COLO829 (cell line): Measurements from ENCODE around the gene TMEM54.
"Not testable (repeated sequence)": the region's sequence is repeated elsewhere in the genome, so short reads cannot be mapped to it uniquely, and the experiment has no call there.

Experiments
- DNase-seq: peaks from one replicate; pipeline ENCODE4 v3.0.0; 2012; ENCODE audit warnings: low spot score

The TMEM54 gene

DNA sequence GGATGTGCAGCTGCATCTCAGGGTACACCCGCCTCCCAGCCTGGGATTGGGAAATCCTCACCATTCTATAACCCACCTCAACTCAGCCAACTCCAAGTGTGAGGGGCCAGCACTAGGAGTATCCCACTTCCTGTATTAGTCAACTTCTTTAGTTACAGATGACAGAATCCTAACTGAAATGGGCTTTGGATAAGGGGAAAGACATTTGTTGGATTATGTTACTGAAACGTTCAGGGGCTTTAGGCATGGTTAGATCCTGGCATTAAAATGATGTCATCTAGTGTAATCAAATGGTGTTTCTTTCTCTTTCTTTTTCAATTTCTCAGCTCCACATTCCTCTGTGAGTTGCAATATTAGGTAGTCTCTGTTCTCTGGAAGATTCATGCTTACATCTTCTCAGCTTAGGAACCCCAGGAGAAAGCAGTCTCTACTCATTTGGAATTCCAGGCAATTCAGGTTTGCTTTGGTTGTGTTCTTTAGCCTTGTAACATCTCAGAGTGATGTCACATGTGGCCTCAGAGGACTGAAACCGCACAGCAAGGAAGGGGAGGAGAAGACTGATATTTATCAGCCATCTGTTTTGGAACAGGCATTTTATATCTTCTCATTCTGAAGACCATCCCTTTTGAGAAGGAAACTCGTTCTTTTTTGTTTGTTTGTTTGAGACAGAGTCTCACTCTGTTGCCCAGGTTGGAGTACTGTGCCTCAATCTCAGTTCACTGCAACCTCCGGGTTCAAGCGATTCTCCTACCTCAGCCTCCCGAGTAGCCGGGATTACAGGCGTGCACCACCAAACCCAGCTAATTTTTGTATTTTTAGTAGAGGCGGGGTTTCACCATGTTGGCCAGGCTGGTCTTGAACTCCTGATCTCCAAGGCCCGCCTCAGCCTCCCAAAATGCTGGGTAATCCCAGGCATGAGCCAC is 18.9 kb upstream of the TMEM54 start:
- no peak for DNase-seq

- no peak for DNase-seq
Measured at GRCh38 chr1:32918179-32918578, 17.0 kb upstream of the TMEM54 start.

DNA sequence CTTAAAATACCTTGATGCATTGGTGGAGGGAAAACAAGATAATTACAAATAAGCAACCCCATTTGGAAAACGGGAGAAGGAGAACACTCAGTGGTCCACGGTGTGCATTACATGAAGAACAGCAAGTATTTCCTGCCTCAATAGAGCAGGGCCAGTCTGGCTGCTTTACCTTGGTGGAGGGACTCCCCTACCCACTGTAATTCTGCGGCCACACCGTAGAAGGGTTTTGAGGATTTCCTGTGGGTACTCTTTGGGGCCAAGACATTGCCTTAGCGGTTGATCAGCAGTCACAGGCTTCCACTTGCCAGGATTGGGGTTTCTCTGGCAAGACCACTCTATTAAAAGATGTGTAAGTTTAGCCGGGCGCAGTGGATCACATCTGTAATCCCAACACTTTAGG is 16.3 kb upstream of the TMEM54 start:
- DNase-seq: no peak

DNA sequence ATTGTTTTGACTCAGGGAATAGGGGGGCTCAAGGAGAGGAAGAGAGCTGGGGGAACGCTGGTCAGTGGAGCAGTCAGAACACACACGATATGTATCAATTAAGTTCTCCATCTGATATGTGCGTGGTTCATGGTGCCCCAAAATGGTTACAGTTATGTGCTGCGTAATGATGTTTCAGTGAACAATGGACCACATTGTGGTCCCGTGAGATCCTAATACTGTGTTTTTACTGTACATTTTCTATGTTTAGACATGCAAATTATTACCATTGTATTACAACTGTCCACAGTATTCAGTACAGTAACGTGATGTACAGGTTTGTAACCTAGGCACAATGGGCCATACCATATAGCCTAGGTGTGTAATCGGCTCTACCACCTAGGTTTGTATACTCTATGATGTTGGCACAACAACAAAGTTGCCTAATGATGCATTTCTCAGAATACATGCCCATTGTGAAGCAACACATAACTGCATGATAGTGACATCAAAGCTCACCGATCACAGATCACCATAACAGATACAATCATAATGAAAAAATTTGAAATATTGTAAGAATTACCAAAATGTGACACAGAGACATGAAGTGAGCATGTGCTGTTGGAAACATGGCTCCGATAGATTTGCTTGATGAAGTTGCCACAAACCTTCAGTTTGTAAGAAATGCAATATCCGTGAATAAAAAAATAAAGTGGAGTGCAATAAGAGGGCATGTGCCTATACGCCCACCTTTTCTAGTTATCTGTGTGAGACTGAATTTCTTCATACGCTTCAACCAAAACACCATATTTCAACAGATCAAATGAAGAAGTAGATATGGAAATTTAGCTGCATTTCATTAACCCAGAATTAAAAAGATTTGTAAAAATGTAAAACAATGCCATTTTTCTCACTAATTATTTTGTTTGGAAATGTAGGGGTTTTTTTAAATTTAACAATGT is 14.8 kb upstream of the TMEM54 start:
- DNase-seq: no peak

DNA sequence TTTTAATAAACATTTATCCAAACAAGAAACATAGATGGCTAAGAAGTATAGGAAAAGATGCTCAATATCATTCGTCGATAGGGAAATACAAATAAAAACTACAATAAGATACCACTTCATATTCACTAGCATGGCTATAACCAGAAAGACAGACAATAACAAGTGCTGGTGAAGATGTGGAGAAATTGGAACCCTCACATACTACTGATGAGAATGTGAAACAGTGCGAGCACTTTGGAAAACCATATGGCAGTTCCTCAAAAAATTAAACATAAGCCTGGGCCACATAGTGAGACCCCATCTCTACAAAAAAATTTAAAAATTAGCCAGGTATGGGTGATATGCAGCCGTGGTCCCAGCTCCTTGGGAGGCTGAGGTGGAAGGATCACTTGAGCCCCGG is 9.1 kb upstream of the TMEM54 start:
- DNase-seq: no peak

DNA sequence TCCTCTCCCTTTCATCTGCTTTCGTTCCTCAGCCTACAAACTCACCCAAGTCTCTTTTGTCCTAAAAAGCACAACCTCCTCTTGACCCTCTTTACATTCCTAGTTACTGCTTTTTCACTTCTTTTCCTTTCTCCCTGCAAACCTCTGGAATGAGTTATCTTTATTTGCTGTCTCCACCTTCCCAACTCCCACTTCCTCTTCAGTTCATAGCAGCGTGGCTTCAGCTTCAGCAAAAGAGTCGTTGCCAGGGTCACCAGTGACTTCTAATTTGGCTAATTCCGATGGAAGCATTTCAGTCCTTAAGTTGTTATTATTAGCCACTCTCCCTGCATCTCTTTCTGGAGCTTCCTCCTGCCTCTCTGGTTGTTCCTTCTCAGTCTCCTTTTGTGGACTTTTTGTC is 6.2 kb upstream of the TMEM54 start:
- DNase-seq: no peak

GRCh38 chr1:32906654-32907053 is 5.5 kb upstream of the TMEM54 start:
- no peak for DNase-seq

DNA sequence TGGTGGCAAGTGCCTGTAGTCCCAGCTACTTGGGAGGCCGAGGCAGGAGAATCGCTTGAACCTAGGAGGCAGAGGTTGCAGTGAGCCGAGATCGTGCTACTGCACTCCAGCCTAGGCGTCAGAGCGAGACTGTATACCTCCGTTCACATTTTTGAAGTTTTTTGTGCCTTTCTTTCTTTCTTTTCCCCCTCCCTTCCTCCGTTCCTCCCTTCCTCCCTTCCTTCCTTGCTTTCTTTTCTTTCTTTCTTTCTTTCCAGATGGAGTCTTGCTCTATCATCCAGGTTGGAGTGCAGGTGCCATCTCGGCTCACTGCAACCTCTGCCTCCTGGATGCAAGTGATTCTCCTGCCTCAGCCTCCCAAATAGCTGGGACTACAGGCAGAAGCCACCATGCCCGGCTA is 4.4 kb upstream of the TMEM54 start:
- not testable (repeated sequence) for DNase-seq

- no peak for DNase-seq
Measured at GRCh38 chr1:32904797-32905196, 3.6 kb upstream of the TMEM54 start.

DNA sequence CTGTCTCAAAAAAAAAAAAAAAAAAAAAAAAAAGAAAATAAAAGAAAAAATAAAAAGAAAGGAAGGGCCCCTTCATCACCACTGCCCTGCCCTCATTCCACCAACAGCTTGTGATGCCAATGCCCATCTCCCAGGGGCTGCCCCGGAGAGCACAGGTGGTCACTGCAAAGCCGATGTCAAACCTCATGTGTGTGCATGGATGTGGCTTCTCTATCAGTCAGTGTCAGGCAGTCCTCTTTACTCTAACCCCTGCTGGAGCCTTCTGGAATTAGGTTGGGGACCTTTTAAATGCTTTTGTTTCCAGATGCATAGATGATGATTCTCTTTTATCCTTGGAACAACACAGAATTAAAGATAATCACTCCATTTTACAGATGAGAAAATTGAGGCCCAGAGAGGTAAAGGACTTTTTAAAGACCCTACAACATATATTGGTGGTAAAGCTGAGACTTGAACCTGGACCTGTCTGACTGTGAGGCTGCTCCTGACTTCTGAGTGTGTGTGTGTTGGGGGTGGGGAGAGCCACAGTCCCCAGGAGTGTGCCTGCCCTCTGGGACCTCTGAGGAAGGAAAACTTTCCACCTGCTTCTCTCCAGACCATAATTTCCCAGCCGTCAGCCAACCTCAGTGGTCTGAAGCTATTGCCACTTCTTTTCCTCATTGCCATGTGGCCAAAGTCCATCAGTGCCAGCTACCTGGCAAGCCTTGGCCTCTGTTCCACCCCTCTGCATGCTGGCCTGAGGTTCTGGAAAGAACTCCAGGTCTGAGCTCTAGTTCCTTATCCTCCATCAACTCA is 3.0 kb upstream of the TMEM54 start:
- no peak for DNase-seq

GRCh38 chr1:32902535-32902920 is 1.3 kb upstream of the TMEM54 start:
- no peak for DNase-seq

- DNase-seq: no peak
Measured at GRCh38 chr1:32901823-32902534, 790 bp upstream of the TMEM54 start.

DNA sequence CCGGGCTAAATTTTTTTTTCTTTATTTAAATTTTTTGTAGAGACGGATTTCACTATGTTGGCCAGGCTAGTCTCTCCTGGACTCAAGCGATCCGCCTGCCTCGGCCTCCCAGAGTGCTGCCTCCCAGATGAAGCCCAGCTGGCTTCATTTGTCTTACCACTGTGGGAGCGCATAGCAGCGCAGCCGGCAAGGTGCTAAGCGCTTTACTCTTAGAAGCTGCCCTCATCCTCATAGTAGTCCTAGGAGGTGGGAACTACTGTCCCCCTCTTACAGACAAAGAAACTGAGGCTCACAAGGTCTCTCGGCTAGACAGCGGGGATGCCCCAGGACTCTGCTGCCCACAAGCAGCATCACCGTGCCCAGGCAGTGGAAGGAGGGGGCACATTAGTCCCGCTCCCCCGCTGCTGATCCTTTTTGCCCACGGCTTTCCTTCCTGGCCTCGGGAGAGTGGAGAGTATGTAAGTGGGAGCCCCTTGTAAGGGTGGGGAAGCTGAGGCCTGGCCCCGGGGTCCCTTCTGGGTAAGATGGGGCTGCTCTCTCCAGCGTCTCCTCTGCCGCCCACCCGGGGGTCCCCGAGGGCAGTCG is 726 bp downstream of the TMEM54 start:
- no peak for DNase-seq

DNA sequence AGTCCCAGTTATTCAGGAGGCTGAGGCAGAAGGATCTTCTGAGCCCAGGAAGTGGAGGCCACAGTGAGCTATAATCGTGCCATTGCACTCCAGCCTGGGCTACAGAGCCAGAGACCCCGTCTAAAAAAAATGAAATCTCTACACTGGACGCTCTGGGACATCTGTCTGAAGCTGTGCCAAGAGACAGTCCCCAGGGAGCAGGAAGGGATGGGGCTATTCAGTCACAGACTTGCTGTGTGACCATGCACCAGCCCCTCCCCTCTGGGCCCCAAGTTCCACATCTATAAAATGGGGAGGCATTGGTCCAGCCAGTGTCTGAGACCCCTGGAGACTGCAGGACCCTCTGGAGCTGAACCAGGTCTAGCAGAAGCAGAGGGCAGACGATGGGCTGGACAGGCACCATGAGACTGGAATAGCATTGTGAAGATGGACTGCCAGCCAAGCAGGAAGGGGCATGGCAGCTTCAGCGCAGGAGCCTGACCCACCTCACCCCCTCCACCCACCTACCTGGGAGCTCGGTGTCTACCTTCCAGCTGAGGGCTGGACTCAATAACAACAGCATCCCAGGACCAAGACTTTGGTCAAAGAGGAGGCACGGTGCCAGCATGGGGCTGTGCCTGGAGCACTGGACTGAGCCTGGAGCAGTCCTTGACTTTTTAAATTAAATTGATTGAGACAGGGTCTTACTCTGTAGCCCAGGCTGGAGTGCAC is 1.4 kb downstream of the TMEM54 start:
- no peak for DNase-seq

DNA sequence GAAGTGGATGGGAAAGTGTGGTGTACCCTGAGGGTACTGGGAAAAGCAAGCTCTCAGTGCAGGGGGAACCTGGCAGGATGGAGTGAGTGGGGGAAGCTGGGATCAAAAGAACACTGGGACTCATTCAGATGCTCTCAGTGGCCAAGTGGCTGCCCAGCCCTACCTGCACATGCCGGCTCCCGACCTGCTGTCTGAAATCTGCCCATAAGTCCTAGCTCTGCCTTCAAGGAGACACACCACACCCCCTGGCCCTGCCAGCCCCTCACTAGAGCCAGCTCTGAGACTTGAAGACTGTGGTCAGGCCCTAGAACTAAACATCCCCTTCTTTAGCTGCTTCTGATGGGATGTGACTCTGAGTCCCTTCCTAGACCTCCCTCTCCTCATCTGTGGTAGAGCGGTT is 2.2 kb downstream of the TMEM54 start:
- no peak for DNase-seq

- no peak for DNase-seq
Measured at GRCh38 chr1:32898056-32898455, 3.1 kb downstream of the TMEM54 start.

GRCh38 chr1:32897082-32898049 is 3.8 kb downstream of the TMEM54 start:
- DNase-seq: no peak

- DNase-seq: no peak
Measured at GRCh38 chr1:32896451-32896850, 4.7 kb downstream of the TMEM54 start.
